ENCODE results near the gene KRTAP10-12.

DNA sequence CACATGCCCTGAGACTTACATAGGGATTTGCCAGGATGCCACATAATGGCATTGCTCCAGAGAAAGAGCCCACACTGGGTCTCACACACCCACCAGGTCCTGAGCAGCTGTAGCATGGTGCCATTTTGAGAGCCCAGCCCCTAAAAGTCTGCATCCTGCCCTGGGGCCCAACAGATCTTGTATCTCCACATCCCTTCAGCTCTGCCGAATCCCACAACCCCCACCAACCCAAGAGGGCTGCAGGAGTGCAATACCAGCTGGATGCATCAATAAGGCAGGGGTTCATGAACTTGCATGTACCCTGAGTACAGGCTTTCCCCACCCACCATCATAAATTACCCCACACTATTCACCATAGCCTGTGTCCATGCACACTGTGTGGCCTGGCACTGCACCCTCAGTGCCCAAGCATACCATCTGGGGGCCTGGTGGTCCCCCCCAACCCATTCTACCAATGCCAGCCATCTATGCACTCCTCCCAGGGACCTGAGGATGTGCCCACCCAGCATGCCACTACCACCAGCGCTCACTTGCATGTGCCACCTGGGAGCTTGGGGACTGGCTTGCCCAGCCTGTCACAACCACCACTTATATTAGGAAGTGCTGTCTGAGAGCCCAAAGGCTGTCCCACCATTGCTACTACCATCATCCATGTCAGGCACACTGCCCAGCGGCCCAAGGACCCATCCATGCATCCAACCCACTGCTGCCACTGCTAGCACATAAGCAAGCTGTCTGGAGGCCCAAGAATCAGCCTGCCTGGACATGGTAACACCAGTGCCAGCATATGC lies 26.1 kb upstream of the KRTAP10-12 start:
- no peak for TF ChIP-seq CTCF (IDR thresholded peaks at IDR 0.05; ENCODE audit: low read depth, low read length, missing input control)
- TF ChIP-seq EGR1 (IDR thresholded peaks at IDR 0.05; ENCODE audit: low read depth in 2 of 2) = no peak
- TF ChIP-seq ZBTB33 (IDR thresholded peaks at IDR 0.05) = no peak
- TF ChIP-seq YY1 (IDR thresholded peaks at IDR 0.05) = no peak
- TF ChIP-seq JUND (IDR thresholded peaks at IDR 0.05) = no peak
- TF ChIP-seq FOXA1 (IDR thresholded peaks at IDR 0.05) = no peak
- TF ChIP-seq TAF1 (conservative IDR thresholded peaks at IDR 0.05) = no peak
- TF ChIP-seq, protein P1, sequence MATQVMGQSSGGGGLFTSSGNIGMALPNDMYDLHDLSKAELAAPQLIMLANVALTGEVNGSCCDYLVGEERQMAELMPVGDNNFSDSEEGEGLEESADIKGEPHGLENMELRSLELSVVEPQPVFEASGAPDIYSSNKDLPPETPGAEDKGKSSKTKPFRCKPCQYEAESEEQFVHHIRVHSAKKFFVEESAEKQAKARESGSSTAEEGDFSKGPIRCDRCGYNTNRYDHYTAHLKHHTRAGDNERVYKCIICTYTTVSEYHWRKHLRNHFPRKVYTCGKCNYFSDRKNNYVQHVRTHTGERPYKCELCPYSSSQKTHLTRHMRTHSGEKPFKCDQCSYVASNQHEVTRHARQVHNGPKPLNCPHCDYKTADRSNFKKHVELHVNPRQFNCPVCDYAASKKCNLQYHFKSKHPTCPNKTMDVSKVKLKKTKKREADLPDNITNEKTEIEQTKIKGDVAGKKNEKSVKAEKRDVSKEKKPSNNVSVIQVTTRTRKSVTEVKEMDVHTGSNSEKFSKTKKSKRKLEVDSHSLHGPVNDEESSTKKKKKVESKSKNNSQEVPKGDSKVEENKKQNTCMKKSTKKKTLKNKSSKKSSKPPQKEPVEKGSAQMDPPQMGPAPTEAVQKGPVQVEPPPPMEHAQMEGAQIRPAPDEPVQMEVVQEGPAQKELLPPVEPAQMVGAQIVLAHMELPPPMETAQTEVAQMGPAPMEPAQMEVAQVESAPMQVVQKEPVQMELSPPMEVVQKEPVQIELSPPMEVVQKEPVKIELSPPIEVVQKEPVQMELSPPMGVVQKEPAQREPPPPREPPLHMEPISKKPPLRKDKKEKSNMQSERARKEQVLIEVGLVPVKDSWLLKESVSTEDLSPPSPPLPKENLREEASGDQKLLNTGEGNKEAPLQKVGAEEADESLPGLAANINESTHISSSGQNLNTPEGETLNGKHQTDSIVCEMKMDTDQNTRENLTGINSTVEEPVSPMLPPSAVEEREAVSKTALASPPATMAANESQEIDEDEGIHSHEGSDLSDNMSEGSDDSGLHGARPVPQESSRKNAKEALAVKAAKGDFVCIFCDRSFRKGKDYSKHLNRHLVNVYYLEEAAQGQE (IDR thresholded peaks at IDR 0.05) = no peak
